Hematopoietic multipotent progenitor cell treated with erythropoietin and hydrocortisone succinate and interleukin-3 and kit ligand, for 6 days (in vitro differentiated cells): Measurements from ENCODE around the gene TMPRSS3.
"Not testable (repeated sequence)": the region's sequence is repeated elsewhere in the genome, so short reads cannot be mapped to it uniquely, and the experiment has no call there.

ENCODE experiments used
- DNase-seq: peaks from one replicate; pipeline ENCODE4 v3.0.0-alpha.2; 2015

Gene TMPRSS3

GRCh38 chr21:42427809-42428419, 32.1 kb upstream of the TMPRSS3 start:
- no peak for DNase-seq

GRCh38 chr21:42426876-42427480, 31.1 kb upstream of the TMPRSS3 start:
- no peak for DNase-seq

- DNase-seq, result no peak
Observed at GRCh38 chr21:42426424-42426823, 30.6 kb upstream of the TMPRSS3 start.

- no peak for DNase-seq
Observed at GRCh38 chr21:42425591-42425990, 29.7 kb upstream of the TMPRSS3 start.

GRCh38 chr21:42424914-42425541, 29.2 kb upstream of the TMPRSS3 start:
- peak; percentile 69 for DNase-seq

- no peak for DNase-seq
Observed at GRCh38 chr21:42423685-42424084, 27.8 kb upstream of the TMPRSS3 start.

GRCh38 chr21:42423197-42423675, 27.4 kb upstream of the TMPRSS3 start:
- DNase-seq, result no peak

GRCh38 chr21:42421018-42421793, 25.4 kb upstream of the TMPRSS3 start:
- DNase-seq, result no peak

- no peak for DNase-seq
Observed at GRCh38 chr21:42419845-42420244, 24.0 kb upstream of the TMPRSS3 start.

GRCh38 chr21:42418886-42419285, 23.0 kb upstream of the TMPRSS3 start:
- DNase-seq, result no peak

- DNase-seq, result no peak
Observed at GRCh38 chr21:42417533-42417932, 21.7 kb upstream of the TMPRSS3 start.

- no peak for DNase-seq
Observed at GRCh38 chr21:42414928-42415769, 19.3 kb upstream of the TMPRSS3 start.

- no peak for DNase-seq
Observed at GRCh38 chr21:42414553-42414927, 18.7 kb upstream of the TMPRSS3 start.

GRCh38 chr21:42414066-42414465, 18.2 kb upstream of the TMPRSS3 start:
- DNase-seq, result no peak

- DNase-seq, result no peak
Observed at GRCh38 chr21:42413500-42413899, 17.6 kb upstream of the TMPRSS3 start.

GRCh38 chr21:42413093-42413492, 17.2 kb upstream of the TMPRSS3 start:
- DNase-seq, result no peak

GRCh38 chr21:42412636-42412933, 16.7 kb upstream of the TMPRSS3 start:
- no peak for DNase-seq

GRCh38 chr21:42411891-42412635, 16.2 kb upstream of the TMPRSS3 start:
- DNase-seq, result no peak

GRCh38 chr21:42411197-42411869, 15.5 kb upstream of the TMPRSS3 start:
- peak; percentile 46 for DNase-seq

GRCh38 chr21:42409366-42409765, 13.5 kb upstream of the TMPRSS3 start:
- DNase-seq, result no peak

- DNase-seq, result not testable (repeated sequence)
Observed at GRCh38 chr21:42408718-42409117, 12.9 kb upstream of the TMPRSS3 start.

- no peak for DNase-seq
Observed at GRCh38 chr21:42407476-42407875, 11.6 kb upstream of the TMPRSS3 start.
